Measurements from ENCODE around the gene NECTIN1. TPM values are rescaled to one million over a fixed set of nuclear protein-coding genes. Genes with fewer than 3 reads are reported as not detected.

Gene NECTIN1
- total RNA-seq, 1 donor from 2014 or later = 58.2 TPM

- TF ChIP-seq CTCF (IDR thresholded peaks at IDR 0.05) = no peak
- no peak for TF ChIP-seq POLR2AphosphoS5 (IDR thresholded peaks at IDR 0.05; ENCODE audit: insufficient read depth in 1 of 2, low read depth in 1 of 2)
- no peak for TF ChIP-seq POLR2A (IDR thresholded peaks at IDR 0.05)
- Histone ChIP-seq H3K27me3 (no peaks in the 10 kb centered on the region), H3K4me3 (no peak overlapping the region), H3K4me1 (peaks cover 30% of the 10 kb centered on the region), H3K9me3 (no peaks in the 10 kb centered on the region), H3K36me3 (no peaks in the 10 kb centered on the region), H3K27ac (no peak overlapping the region)
- DNase-seq (ENCODE audit: extremely low spot score in 2 of 2) = no peak
- intact Hi-C loops (cut with DNase I) = no loop called here
These were observed 22.1 kb downstream of the NECTIN1 start for GRCh38 chr11:119706887-119707286.

- TF ChIP-seq POLR2AphosphoS5 (IDR thresholded peaks at IDR 0.05; ENCODE audit: insufficient read depth in 1 of 2, low read depth in 1 of 2) = no peak
- no peak for TF ChIP-seq POLR2A (IDR thresholded peaks at IDR 0.05)
- TF ChIP-seq CTCF (IDR thresholded peaks at IDR 0.05) = no peak
- Histone ChIP-seq H3K36me3 (no peaks in the 10 kb centered on the region), H3K4me1 (peaks cover 36% of the 10 kb centered on the region), H3K9me3 (no peaks in the 10 kb centered on the region), H3K4me3 (no peak overlapping the region), H3K27me3 (no peaks in the 10 kb centered on the region), H3K27ac (no peak overlapping the region)
- intact Hi-C loops (cut with DNase I) = no loop called here
- no peak for DNase-seq (ENCODE audit: extremely low spot score in 2 of 2)
These were observed 23.0 kb downstream of the NECTIN1 start for GRCh38 chr11:119706029-119706428.

- peaks cover 39% of the 10 kb centered on the region for H3K4me1 ChIP-seq
- intact Hi-C loops (cut with DNase I) = no loop called here
- H3K9me3 ChIP-seq = no peaks in the 10 kb centered on the region
- no peaks in the 10 kb centered on the region for H3K36me3 ChIP-seq
- H3K27ac ChIP-seq = no peak overlapping the region
- DNase-seq (ENCODE audit: extremely low spot score in 2 of 2) = no peak
- no peak for TF ChIP-seq POLR2AphosphoS5 (IDR thresholded peaks at IDR 0.05; ENCODE audit: insufficient read depth in 1 of 2, low read depth in 1 of 2)
- no peak for TF ChIP-seq POLR2A (IDR thresholded peaks at IDR 0.05)
- no peak for TF ChIP-seq CTCF (IDR thresholded peaks at IDR 0.05)
- H3K27me3 ChIP-seq = no peaks in the 10 kb centered on the region
- no peak overlapping the region for H3K4me3 ChIP-seq
These were observed 23.6 kb downstream of the NECTIN1 start for GRCh38 chr11:119705362-119705761.

- Histone ChIP-seq H3K27ac (no peak overlapping the region), H3K4me1 (peaks cover 44% of the 10 kb centered on the region), H3K9me3 (no peaks in the 10 kb centered on the region), H3K4me3 (no peak overlapping the region), H3K36me3 (no peaks in the 10 kb centered on the region), H3K27me3 (no peaks in the 10 kb centered on the region)
- no peak for DNase-seq (ENCODE audit: extremely low spot score in 2 of 2)
- intact Hi-C loops (cut with DNase I) = no loop called here
- no peak for TF ChIP-seq POLR2A (IDR thresholded peaks at IDR 0.05)
- no peak for TF ChIP-seq POLR2AphosphoS5 (IDR thresholded peaks at IDR 0.05; ENCODE audit: insufficient read depth in 1 of 2, low read depth in 1 of 2)
- no peak for TF ChIP-seq CTCF (IDR thresholded peaks at IDR 0.05)
These were observed 24.2 kb downstream of the NECTIN1 start for GRCh38 chr11:119704849-119705248.

GRCh38 chr11:119701591-119702549, 27.1 kb downstream of the NECTIN1 start:
- no peak for DNase-seq (ENCODE audit: extremely low spot score in 2 of 2)
- H3K4me3 ChIP-seq = no peak overlapping the region
- H3K36me3 ChIP-seq = no peaks in the 10 kb centered on the region
- H3K9me3 ChIP-seq = no peaks in the 10 kb centered on the region
- H3K27me3 ChIP-seq = no peaks in the 10 kb centered on the region
- peak overlapping the region; percentile 70 for H3K27ac ChIP-seq
- peaks cover 62% of the 10 kb centered on the region for H3K4me1 ChIP-seq
- TF ChIP-seq CTCF (IDR thresholded peaks at IDR 0.05) = no peak
- no peak for TF ChIP-seq POLR2A (IDR thresholded peaks at IDR 0.05)
- TF ChIP-seq POLR2AphosphoS5 (IDR thresholded peaks at IDR 0.05; ENCODE audit: insufficient read depth in 1 of 2, low read depth in 1 of 2) = peak in 1 of 2 donors; percentile 26
- intact Hi-C loops (cut with DNase I) = no loop called here
